Measurements from ENCODE around the gene MYO1D.

- TF ChIP-seq CTCF (IDR thresholded peaks at IDR 0.05), result no peak
- no peak for TF ChIP-seq EP300 (IDR thresholded peaks at IDR 0.05)
- TF ChIP-seq POLR2A (IDR thresholded peaks at IDR 0.05), result no peak
Observed at GRCh38 chr17:32741381-32741780, 135.5 kb downstream of the MYO1D start.
